Transverse colon (tissue), 4 donors: ENCODE data around the gene FAM107B. TPM values are rescaled to one million over a fixed set of nuclear protein-coding genes. Genes with fewer than 3 reads are reported as not detected.

Experiments used
- DNase-seq: peaks from one replicate; pipeline ENCODE4 v3.0.0-alpha.2; 2019
- H3K27ac ChIP-seq, 4 donors: fragments of 200-600 bp; sonication (generic); 2 replicates each; pipeline ENCODE4 v1.5.1; 2016 to 2018; ENCODE audit warnings: inconsistent platforms in 4 of 4
- H3K27me3 ChIP-seq: fragments of 200-600 bp; sonication (generic); 2 replicates; pipeline ENCODE4 v1.5.1; 2017; ENCODE audit warnings: inconsistent platforms
- H3K36me3 ChIP-seq, 4 donors: fragments of 200-600 bp; sonication (generic); 2 replicates each; pipeline ENCODE4 v1.5.1; 2017 to 2019; ENCODE audit warnings: inconsistent platforms in 4 of 4
- H3K4me1 ChIP-seq, 4 donors: fragments of 200-600 bp; sonication (generic); 2 replicates each; pipeline ENCODE4 v1.5.1; 2017 to 2020; ENCODE audit warnings: inconsistent platforms in 4 of 4
- H3K4me3 ChIP-seq, 4 donors: fragments of 200-600 bp; sonication (generic); 1 replicate in 1 of 4; 2 replicates in 3 of 4; pipeline versions ENCODE4 v1.5.1 to v1.6.1; 2017 to 2019; ENCODE audit warnings: inconsistent platforms in 4 of 4
- H3K9me3 ChIP-seq, 2 donors: fragments of 200-600 bp; sonication (generic); 2 replicates each; pipeline ENCODE4 v1.5.1; 2017 to 2019; ENCODE audit warnings: inconsistent platforms in 2 of 2
- EP300 ChIP-seq: sonication (generic); formaldehyde crosslinking; IDR thresholded peaks from one replicate; pipeline ENCODE4 v1.6.1; 2017; ENCODE audit warnings: antibody characterized with exemption, low read depth
- POLR2A ChIP-seq: fragments of 450-650 bp; IDR thresholded peaks from one replicate; pipeline ENCODE4 v1.6.1; 2016; ENCODE audit warnings: antibody characterized with exemption, mild to moderate bottlenecking, moderate library complexity
- POLR2AphosphoS5 ChIP-seq, 3 donors: sonication (generic); formaldehyde crosslinking; IDR thresholded peaks; one replicate each; pipeline ENCODE4 v1.6.1; 2016; ENCODE audit warnings: antibody characterized with exemption in 3 of 3
- WGBS, 2 donors: methylation state at CpG; one replicate each; pipeline ENCODE4 v1.1.5; 2018; ENCODE audit warnings: low coverage in 1 of 2; 5-methylcytosine and 5-hydroxymethylcytosine counted together
- in situ Hi-C, 4 donors: fragments of 200-750 bp; cut with MboI; loops; one replicate each; pipeline versions ENCODE4 v1.15.0 to v1.15.1; 2017; ENCODE audit warnings: low sequenced_read_pairs in 3 of 4, low pct_ligation_motif_present in 1 of 4, low pct_unique_long_range_greater_than_20kb in 1 of 4
- intact Hi-C: fragments of 100-400 bp; cut with DNase I; formaldehyde crosslinking; loops from one replicate; pipeline ENCODE4 v1.15.1; 2023; ENCODE audit warnings: low total_unique reads
- total RNA-seq, 4 donors: library from RNA; depleted of rRNA; stranded (reverse); fragments of >200 nt; gene quantifications; one replicate each; pipeline ENCODE4 v1.1.0, GENCODE V29; 2016
- TF ChIP-seq, protein P1 (sequence below), 5 experiments: fragments of 200-600 bp in 3 of 5; fragments of 450-650 bp in 2 of 5; sonication (generic) in 3 of 5; IDR thresholded peaks; 1 replicate in 2 of 5; 2 replicates in 3 of 5; pipeline ENCODE4 v1.5.1; 2016 to 2017; ENCODE audit warnings: antibody characterized with exemption in 5 of 5, inconsistent platforms in 3 of 5, mild to moderate bottlenecking in 2 of 5, moderate library complexity in 1 of 5

FAM107B gene
- total RNA-seq, 4 donors from 2014 or later: 23.9 to 71.0 (median 52.8) TPM

DNA sequence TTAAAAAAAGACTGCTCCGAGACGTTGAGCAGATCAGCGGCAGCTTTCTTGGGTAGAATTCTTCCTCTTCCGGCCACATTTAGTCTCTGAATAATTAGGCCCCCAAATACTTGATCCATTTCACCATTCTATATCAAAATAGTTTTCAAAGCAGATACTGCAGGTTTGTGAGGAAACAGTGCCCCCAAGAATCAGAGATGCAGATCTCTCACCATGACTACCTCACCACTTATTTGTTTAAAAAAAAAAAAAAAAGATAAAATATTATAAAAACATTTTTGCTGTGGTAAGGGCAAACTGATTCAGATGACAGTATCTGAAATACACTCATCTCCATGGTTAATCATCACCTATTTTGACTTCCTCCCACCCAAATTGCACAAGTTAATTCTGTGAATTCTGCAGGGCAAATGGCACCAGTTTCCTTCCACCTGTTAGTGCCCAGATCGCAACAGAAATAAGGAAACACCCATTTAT lies 210.4 kb downstream of the FAM107B start:
- WGBS, 2 donors: 65 to 68% methylated on average over 5 of the region's 5 CpGs
- intact Hi-C loops (no loop called here), in situ Hi-C loops (no loop called here)
- Histone ChIP-seq H3K27ac (peak overlapping the region; percentile 4 to 30 (median 19)), H3K36me3 (no peaks in the 10 kb centered on the region), H3K9me3 (no peaks in the 10 kb centered on the region), H3K4me1 (peaks cover 0 to 38% (median 7%) of the 10 kb centered on the region in 4 donors), H3K27me3 (no peaks in the 10 kb centered on the region), H3K4me3 (no peak overlapping the region)
- no peak for DNase-seq
- TF ChIP-seq, protein P1, sequence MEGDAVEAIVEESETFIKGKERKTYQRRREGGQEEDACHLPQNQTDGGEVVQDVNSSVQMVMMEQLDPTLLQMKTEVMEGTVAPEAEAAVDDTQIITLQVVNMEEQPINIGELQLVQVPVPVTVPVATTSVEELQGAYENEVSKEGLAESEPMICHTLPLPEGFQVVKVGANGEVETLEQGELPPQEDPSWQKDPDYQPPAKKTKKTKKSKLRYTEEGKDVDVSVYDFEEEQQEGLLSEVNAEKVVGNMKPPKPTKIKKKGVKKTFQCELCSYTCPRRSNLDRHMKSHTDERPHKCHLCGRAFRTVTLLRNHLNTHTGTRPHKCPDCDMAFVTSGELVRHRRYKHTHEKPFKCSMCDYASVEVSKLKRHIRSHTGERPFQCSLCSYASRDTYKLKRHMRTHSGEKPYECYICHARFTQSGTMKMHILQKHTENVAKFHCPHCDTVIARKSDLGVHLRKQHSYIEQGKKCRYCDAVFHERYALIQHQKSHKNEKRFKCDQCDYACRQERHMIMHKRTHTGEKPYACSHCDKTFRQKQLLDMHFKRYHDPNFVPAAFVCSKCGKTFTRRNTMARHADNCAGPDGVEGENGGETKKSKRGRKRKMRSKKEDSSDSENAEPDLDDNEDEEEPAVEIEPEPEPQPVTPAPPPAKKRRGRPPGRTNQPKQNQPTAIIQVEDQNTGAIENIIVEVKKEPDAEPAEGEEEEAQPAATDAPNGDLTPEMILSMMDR (IDR thresholded peaks at IDR 0.05): no peak
- no peak for TF ChIP-seq POLR2A
- no peak for TF ChIP-seq EP300
- TF ChIP-seq POLR2AphosphoS5 (IDR thresholded peaks at IDR 0.05): no peak

DNA sequence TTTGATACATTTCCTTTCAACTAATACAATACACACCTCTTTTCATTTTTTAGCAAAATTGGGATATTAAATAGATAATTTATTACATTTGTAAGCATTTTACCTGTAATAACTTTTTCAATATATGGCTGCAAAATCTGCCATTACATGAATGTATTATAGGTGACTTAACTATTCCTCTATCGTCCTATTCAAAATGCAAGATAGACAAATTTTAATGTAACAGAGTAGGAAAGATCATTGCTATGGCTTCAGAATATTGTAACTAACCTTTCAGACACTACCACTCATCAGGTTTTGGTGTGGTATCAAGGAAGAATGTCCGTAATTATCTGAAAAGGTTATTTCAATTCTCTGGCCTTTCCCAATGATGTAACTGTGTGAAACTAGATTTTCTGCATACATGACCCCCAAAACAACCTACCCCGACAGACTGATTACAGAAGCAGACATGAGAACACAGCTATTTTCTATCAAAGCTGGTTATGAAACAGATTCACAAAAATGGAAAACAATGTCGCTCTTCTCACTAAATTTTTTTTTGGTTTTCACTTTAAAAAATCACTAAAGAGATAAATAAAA lies 211.2 kb downstream of the FAM107B start:
- peaks cover 0 to 38% (median 7%) of the 10 kb centered on the region in 4 donors for H3K4me1 ChIP-seq
- WGBS, 2 donors: 77 to 79% methylated on average over 4 of the region's 4 CpGs
- intact Hi-C loops: no loop called here
- TF ChIP-seq, protein P1 (IDR thresholded peaks at IDR 0.05): no peak
- no peak for TF ChIP-seq POLR2AphosphoS5 (IDR thresholded peaks at IDR 0.05)
- TF ChIP-seq POLR2A: no peak
- TF ChIP-seq EP300: no peak
- in situ Hi-C loops: no loop called here
- no peaks in the 10 kb centered on the region for H3K36me3 ChIP-seq
- no peaks in the 10 kb centered on the region for H3K27me3 ChIP-seq
- H3K9me3 ChIP-seq: no peaks in the 10 kb centered on the region
- no peak for DNase-seq
- H3K27ac ChIP-seq: peak overlapping the region; percentile 4 to 32 (median 26)
- H3K4me3 ChIP-seq: no peak overlapping the region

GRCh38 chr10:14563076-14563336 lies 211.7 kb downstream of the FAM107B start:
- in situ Hi-C loops (no loop called here), intact Hi-C loops (no loop called here)
- Histone ChIP-seq H3K36me3 (no peaks in the 10 kb centered on the region), H3K27me3 (no peaks in the 10 kb centered on the region), H3K4me3 (no peak overlapping the region), H3K4me1 (peaks cover 0 to 38% (median 7%) of the 10 kb centered on the region in 4 donors), H3K27ac (peak overlapping the region in 1 of 4 donors; percentile 32), H3K9me3 (no peaks in the 10 kb centered on the region)
- TF ChIP-seq POLR2AphosphoS5 (IDR thresholded peaks at IDR 0.05) (no peak), EP300 (no peak), POLR2A (no peak)
- TF ChIP-seq, protein P1 (IDR thresholded peaks at IDR 0.05): no peak
- DNase-seq: no peak
- WGBS, 2 donors: 77 to 98% methylated on average over 3 of the region's 3 CpGs

DNA sequence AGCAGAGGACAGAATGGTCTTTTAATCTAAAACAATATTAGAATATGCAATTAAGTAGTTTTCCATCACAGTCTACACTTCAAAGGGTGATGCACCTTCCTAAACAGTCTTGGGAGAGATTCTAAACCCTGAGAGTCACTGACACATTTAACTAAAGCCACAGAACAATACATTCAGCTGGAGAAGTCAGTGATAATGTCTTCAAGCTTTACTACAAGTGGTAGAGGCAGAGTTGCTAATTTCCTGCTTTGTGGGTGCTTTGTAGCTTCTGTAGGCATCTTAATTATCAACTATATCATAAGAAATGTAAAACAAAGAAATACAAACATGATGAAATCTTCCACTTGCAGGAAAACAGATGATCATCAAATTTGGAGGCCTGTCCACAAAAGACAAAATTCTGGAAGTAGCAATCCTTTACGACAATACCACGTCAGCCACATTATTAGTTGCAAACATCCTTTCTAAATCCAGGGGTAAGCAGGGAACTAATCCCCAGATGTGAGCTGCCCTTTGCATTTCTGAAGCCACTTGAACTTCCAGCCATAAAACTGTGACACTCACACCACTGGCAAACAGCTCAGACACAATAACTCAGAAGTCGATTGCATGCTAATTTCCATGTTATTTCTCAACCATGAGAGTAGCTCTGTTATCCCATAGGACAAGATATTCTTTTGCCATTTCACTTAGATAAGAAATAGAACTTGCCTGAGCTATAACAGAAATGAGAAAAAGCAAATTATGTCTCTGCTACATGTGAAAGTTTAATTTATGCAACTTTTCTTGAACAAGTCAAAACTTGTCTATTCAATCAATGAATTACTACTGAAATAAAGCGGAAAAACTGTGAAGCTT lies 212.2 kb downstream of the FAM107B start:
- TF ChIP-seq POLR2A: no peak
- TF ChIP-seq EP300: no peak
- TF ChIP-seq POLR2AphosphoS5 (IDR thresholded peaks at IDR 0.05): no peak
- TF ChIP-seq, protein P1 (IDR thresholded peaks at IDR 0.05): no peak
- Histone ChIP-seq H3K27ac (peak overlapping the region in 2 of 4 donors; percentile 18 to 32), H3K4me3 (no peak overlapping the region), H3K9me3 (no peaks in the 10 kb centered on the region), H3K27me3 (no peaks in the 10 kb centered on the region), H3K4me1 (peaks cover 0 to 38% (median 7%) of the 10 kb centered on the region in 4 donors), H3K36me3 (no peaks in the 10 kb centered on the region)
- no peak for DNase-seq
- intact Hi-C loops: no loop called here
- in situ Hi-C loops: no loop called here
- 54 to 79% methylated on average over 4 of the region's 4 CpGs for WGBS, 2 donors
